BLaER1 (cell line): ENCODE data around the gene CACFD1.

Experiments
- H3K27ac ChIP-seq: shearing (Covaris generic); formaldehyde crosslinking; 2 replicates; pipeline ENCODE4 v1.8.1; 2022
- H3K27me3 ChIP-seq: shearing (Covaris generic); formaldehyde crosslinking; 2 replicates; pipeline ENCODE4 v1.8.1; 2022
- H3K36me3 ChIP-seq: shearing (Covaris generic); formaldehyde crosslinking; 2 replicates; pipeline ENCODE4 v1.8.1; 2022
- H3K4me1 ChIP-seq: shearing (Covaris generic); formaldehyde crosslinking; 2 replicates; pipeline ENCODE4 v1.8.1; 2022
- H3K4me2 ChIP-seq: shearing (Covaris generic); formaldehyde crosslinking; 2 replicates; pipeline ENCODE4 v1.8.1; 2022
- H3K4me3 ChIP-seq: shearing (Covaris generic); formaldehyde crosslinking; 2 replicates; pipeline ENCODE4 v1.8.1; 2022
- H3K9ac ChIP-seq: shearing (Covaris generic); formaldehyde crosslinking; 2 replicates; pipeline ENCODE4 v1.8.1; 2022
- H3K9me3 ChIP-seq: shearing (Covaris generic); formaldehyde crosslinking; 2 replicates; pipeline ENCODE4 v1.8.1; 2022
- H4K20me1 ChIP-seq: shearing (Covaris generic); formaldehyde crosslinking; 2 replicates; pipeline ENCODE4 v1.8.1; 2022
- Cebpa-rat ChIP-seq: shearing (Covaris generic); IDR thresholded peaks from 2 replicates; pipeline ENCODE4 v1.8.1; 2022

The CACFD1 gene

DNA sequence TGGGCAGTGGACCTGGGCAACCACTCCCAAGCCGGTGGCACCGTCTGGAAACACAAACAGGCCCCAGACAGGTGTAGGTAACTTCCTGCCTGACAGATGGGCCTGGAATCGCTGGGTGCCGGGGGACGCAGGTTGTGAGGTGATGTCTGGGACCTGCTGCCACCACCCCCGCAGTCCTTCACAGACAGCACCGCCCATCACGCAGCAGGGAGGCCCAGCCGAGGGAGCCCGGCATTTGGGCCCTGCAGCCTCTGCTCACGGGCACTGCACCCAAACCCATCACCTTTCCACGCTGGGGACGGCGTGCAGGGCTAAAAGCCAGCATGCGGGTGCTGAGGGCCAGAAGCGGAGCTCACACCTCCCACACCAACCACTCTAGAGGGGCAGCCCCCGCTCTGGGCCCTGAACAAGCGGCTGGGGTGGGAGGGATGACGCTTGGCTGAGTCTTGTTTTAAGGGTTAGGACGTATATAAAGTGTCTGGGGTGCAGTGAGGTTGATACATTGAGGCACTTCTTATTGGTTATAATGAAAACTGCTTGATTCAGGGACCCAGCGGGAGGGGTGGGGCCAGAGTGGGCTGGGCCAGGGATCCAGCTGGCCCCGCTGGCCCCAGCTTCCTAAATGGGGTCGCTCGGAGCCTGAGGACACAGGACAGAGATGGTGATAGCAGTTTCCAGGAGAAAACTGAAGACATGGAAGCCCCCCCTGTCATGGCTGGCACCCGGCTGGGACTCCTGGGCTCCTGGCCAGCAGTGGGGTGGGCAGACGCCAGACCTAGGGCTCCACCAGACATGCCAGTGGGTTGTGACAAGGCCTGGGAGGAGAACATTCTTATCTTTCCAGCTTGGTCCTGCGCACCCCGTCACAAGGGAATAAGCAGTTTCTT is 53.7 kb downstream of the CACFD1 start:
- H3K9me3 ChIP-seq: no peaks in the 10 kb centered on the region
- H3K4me3 ChIP-seq: no peak overlapping the region
- H3K27me3 ChIP-seq: no peaks in the 10 kb centered on the region
- no peak overlapping the region for H3K4me2 ChIP-seq
- no peak overlapping the region for H3K27ac ChIP-seq
- no peak overlapping the region for H3K9ac ChIP-seq
- H3K36me3 ChIP-seq: no peaks in the 10 kb centered on the region
- no peak for TF ChIP-seq Cebpa-rat
- H3K4me1 ChIP-seq: peaks cover 21% of the 10 kb centered on the region
- no peaks in the 10 kb centered on the region for H4K20me1 ChIP-seq

DNA sequence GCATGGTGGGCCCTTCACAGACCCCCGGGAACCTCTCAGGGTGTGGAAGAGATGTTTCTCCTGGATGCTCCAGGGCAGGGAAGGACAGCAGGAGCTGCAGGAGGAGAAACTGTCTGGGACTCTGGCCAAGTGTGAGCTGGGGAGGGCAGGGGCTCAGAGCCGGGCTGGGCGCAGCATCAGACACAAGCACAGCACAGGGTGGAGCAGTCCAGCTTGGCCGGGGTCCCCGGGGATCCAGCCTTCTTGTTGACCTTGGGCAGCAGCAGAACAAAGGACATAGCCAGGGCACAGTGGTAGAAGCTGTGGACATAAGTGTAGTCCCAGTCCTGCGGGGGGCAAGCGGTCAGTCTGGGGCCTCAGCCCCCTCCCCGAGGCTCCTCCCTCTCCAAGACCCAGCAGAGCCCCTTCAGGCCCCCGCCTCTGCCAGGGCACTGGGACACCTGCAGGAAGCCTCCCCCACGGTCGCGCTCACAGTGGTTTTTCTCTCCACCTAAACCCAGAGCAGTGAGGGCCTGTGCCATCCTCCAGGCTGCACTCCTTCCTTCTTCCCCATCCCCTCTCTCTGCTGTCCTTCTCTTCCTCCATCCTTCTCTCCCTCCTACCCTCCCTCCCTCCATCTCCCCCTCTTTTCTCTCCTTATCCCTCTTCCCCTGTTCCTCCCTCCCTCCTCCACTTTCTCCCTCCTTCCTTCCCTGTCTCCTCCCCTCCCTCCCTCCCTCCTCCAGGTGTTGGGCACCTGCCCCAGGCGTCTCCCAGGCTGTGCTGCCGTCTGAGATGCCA is 54.9 kb downstream of the CACFD1 start:
- Histone ChIP-seq H3K9ac (no peak overlapping the region), H3K27ac (no peak overlapping the region), H3K9me3 (no peaks in the 10 kb centered on the region), H3K4me3 (no peak overlapping the region), H3K36me3 (no peaks in the 10 kb centered on the region), H3K4me1 (peaks cover 11% of the 10 kb centered on the region), H3K4me2 (peak overlapping the region; percentile 36; the same call in 1 of the 2 replicates), H3K27me3 (no peaks in the 10 kb centered on the region), H4K20me1 (no peaks in the 10 kb centered on the region)
- TF ChIP-seq Cebpa-rat: no peak

DNA sequence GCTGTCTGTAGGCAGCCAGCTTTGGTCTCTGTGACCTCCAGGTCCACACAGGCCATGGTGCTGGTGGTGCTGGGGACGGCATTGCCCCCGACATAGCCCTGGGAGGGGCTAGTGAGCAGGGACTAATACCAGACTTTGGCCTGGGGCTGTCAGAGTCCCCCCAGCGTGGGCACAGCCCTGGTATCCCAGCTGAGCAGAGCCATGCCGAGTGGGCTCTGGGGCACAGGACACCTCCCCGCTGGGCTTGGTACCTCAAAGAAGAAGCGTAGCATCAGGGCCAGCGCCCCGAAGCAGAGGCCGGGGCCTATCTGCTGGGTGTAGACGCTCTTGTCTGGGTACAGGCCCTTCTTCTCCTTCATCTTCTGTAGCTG is 55.4 kb downstream of the CACFD1 start:
- Histone ChIP-seq H3K4me1 (peaks cover 7% of the 10 kb centered on the region), H4K20me1 (no peaks in the 10 kb centered on the region), H3K9me3 (no peaks in the 10 kb centered on the region), H3K4me2 (no peak overlapping the region), H3K9ac (no peak overlapping the region), H3K27ac (no peak overlapping the region), H3K36me3 (no peaks in the 10 kb centered on the region), H3K4me3 (no peak overlapping the region), H3K27me3 (no peaks in the 10 kb centered on the region)
- no peak for TF ChIP-seq Cebpa-rat

GRCh38 chr9:133515615-133516255 is 56.0 kb downstream of the CACFD1 start:
- Histone ChIP-seq H3K4me2 (no peak overlapping the region), H3K27ac (no peak overlapping the region), H3K4me3 (no peak overlapping the region), H3K9ac (no peak overlapping the region), H3K9me3 (no peaks in the 10 kb centered on the region), H3K27me3 (no peaks in the 10 kb centered on the region), H3K36me3 (no peaks in the 10 kb centered on the region), H4K20me1 (no peaks in the 10 kb centered on the region), H3K4me1 (peaks cover 12% of the 10 kb centered on the region)
- no peak for TF ChIP-seq Cebpa-rat

- H3K9me3 ChIP-seq: no peaks in the 10 kb centered on the region
- H3K36me3 ChIP-seq: no peaks in the 10 kb centered on the region
- no peaks in the 10 kb centered on the region for H4K20me1 ChIP-seq
- no peak overlapping the region for H3K9ac ChIP-seq
- peaks cover 13% of the 10 kb centered on the region for H3K4me1 ChIP-seq
- TF ChIP-seq Cebpa-rat: no peak
- no peak overlapping the region for H3K4me3 ChIP-seq
- no peaks in the 10 kb centered on the region for H3K27me3 ChIP-seq
- no peak overlapping the region for H3K4me2 ChIP-seq
- no peak overlapping the region for H3K27ac ChIP-seq
Observed at GRCh38 chr9:133516256-133516960, 56.6 kb downstream of the CACFD1 start.

GRCh38 chr9:133516961-133517350 is 57.2 kb downstream of the CACFD1 start:
- Histone ChIP-seq H3K9me3 (no peaks in the 10 kb centered on the region), H3K4me2 (no peak overlapping the region), H3K4me3 (no peak overlapping the region), H4K20me1 (no peaks in the 10 kb centered on the region), H3K27ac (no peak overlapping the region), H3K9ac (no peak overlapping the region), H3K27me3 (no peaks in the 10 kb centered on the region), H3K36me3 (no peaks in the 10 kb centered on the region), H3K4me1 (peaks cover 19% of the 10 kb centered on the region)
- TF ChIP-seq Cebpa-rat: no peak

- Histone ChIP-seq H3K9me3 (no peaks in the 10 kb centered on the region), H3K36me3 (no peaks in the 10 kb centered on the region), H3K4me1 (peaks cover 26% of the 10 kb centered on the region), H3K9ac (no peak overlapping the region), H3K27me3 (no peaks in the 10 kb centered on the region), H4K20me1 (no peaks in the 10 kb centered on the region), H3K4me3 (no peak overlapping the region), H3K4me2 (no peak overlapping the region), H3K27ac (no peak overlapping the region)
- TF ChIP-seq Cebpa-rat: no peak
Observed at GRCh38 chr9:133517711-133518110, 57.9 kb downstream of the CACFD1 start.

DNA sequence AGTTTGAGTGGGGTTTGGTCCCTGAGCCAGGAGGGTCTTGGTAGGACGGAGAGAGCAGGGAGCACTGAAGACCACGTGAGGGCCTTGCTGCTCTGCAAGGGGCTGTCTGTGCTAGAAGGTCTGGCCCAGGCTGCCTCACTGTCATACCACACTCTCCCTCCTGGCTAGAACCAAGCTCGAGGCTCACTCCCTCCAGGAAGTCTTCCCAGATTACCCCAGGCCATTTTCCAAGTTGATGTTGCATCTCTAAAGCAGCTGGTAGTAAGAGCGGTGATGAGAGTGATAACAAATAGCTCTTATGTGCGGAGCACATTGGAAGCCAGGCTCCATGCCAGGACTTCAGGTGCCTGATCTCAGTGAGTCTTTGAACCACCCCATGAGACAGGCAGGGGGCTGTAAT is 58.4 kb downstream of the CACFD1 start:
- no peak overlapping the region for H3K4me2 ChIP-seq
- H3K9ac ChIP-seq: no peak overlapping the region
- no peak overlapping the region for H3K27ac ChIP-seq
- H3K27me3 ChIP-seq: no peaks in the 10 kb centered on the region
- H4K20me1 ChIP-seq: no peaks in the 10 kb centered on the region
- no peak for TF ChIP-seq Cebpa-rat
- H3K9me3 ChIP-seq: no peaks in the 10 kb centered on the region
- H3K4me3 ChIP-seq: no peak overlapping the region
- peaks cover 31% of the 10 kb centered on the region for H3K4me1 ChIP-seq
- H3K36me3 ChIP-seq: no peaks in the 10 kb centered on the region

- H3K4me2 ChIP-seq: no peak overlapping the region
- no peaks in the 10 kb centered on the region for H3K9me3 ChIP-seq
- no peak overlapping the region for H3K27ac ChIP-seq
- H3K9ac ChIP-seq: no peak overlapping the region
- TF ChIP-seq Cebpa-rat: no peak
- H3K4me3 ChIP-seq: no peak overlapping the region
- H3K4me1 ChIP-seq: peaks cover 31% of the 10 kb centered on the region
- no peaks in the 10 kb centered on the region for H3K36me3 ChIP-seq
- H4K20me1 ChIP-seq: no peaks in the 10 kb centered on the region
- no peaks in the 10 kb centered on the region for H3K27me3 ChIP-seq
Observed at GRCh38 chr9:133518706-133519449, 59.1 kb downstream of the CACFD1 start.
